GM21529 (cell line): ENCODE measurements around the gene ZSCAN2.
A peak's percentile ranks its signal among the peaks of the same experiment; 100 is the strongest.

Experiments used
- ATAC-seq: cut with Tn5 transposase; IDR thresholded peaks from one replicate; pipeline ENCODE4 v1.9.1; 2021; ENCODE audit not compliant: unreplicated experiment

The ZSCAN2 gene

GRCh38 chr15:84598250-84598649 is 2.6 kb upstream of the ZSCAN2 start:
- peak; percentile 32 for ATAC-seq

- no peak for ATAC-seq
Measured at GRCh38 chr15:84598993-84599392, 1.8 kb upstream of the ZSCAN2 start.

- no peak for ATAC-seq
Measured at GRCh38 chr15:84599906-84600305, 903 bp upstream of the ZSCAN2 start.

DNA sequence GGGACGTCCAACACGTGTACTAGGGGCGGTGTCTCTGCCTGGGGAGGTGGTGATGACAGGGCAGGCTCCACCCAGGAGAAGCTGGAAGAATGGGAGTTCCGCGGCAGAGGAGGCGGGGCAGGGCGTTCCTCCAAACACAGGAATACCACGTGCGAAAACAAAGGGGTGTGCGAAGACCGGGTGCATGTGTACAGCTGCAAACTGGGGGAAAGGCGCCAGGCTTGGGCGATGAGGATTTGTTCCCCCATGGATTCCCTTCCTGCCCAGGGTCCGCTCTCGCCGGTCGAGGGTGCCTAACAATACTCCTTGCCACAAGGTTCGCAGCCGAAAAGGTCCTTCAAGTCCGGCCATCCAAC is 500 bp upstream of the ZSCAN2 start:
- peak; percentile 5 for ATAC-seq

DNA sequence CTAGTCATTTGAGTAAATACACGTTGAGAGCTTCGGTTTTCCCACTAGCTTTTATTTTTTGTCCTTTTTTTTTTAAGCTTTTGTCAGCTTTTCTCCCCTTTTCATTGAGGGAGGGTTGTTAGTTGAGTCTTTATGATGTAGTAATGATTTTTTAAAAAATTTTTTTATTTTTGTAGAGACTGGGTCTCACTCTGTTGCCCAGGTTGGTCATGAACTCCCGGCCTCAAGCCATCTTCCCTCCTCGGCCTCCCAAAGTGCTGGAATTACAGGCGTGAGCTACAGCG is 688 bp downstream of the ZSCAN2 start:
- no peak for ATAC-seq

DNA sequence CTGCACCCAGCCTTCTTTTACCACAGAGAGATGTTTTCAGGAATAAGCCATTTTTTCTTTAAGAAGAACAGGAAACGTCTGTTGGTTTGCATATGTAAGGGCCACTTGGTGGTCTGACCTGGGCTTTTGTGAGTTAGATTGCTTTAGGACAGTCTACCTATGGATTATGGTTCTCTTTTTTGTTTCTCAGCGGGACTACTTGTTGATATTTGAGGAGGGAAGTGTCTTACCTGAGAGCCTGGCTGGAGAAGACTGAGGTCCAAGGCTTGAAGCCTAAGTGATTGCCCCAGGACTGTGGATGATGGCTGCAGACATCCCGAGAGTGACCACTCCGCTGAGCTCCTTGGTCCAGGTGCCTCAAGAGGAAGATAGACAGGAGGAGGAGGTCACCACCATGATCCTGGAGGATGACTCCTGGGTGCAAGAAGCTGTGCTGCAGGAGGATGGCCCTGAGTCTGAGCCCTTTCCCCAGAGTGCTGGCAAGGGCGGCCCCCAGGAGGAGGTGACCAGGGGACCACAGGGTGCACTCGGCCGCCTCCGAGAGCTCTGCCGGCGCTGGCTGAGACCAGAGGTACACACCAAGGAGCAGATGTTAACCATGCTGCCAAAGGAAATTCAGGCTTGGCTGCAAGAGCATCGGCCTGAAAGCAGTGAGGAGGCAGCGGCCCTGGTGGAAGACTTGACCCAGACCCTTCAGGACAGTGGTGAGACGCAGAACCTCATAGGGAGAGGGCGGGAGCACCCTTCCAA is 3.0 kb downstream of the ZSCAN2 start:
- no peak for ATAC-seq

DNA sequence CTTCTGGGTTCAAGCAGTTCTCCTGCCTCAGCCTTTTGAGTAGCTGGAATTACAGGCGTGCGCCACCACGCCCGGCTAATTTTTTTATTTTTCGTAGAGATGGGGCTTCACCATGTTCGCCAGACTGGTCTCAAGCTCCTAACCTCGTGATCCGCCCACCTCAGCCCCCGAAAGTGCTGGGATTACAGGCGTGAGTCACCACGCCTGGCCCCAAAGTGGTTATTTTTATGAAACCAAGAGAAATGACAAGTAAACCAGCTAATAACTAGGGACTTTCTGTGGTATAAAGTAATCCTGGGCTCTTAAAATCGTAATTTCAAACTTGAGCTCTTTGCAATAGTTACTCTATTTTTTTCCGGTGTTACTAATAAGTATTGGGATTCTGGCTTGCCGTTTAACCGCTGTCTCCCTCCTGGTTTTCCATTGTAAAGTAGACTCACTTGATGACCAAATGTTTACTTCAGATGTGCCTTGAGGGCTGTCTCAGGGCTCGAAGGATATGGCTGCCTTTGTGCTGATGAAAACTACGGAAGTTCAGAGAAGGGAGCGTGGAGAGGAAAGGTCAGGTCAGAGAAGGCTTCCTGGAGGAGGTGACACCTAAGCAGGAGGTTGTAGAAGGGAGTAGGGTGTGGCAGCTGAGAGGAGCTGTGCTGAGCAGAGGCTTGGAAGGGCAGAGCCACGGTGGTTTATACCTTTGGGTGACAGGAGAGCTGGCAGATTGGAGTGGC is 4.2 kb downstream of the ZSCAN2 start:
- ATAC-seq, result no peak

GRCh38 chr15:84605554-84605882 is 4.7 kb downstream of the ZSCAN2 start:
- ATAC-seq, result no peak

GRCh38 chr15:84606653-84607120 is 5.9 kb downstream of the ZSCAN2 start:
- ATAC-seq, result no peak

DNA sequence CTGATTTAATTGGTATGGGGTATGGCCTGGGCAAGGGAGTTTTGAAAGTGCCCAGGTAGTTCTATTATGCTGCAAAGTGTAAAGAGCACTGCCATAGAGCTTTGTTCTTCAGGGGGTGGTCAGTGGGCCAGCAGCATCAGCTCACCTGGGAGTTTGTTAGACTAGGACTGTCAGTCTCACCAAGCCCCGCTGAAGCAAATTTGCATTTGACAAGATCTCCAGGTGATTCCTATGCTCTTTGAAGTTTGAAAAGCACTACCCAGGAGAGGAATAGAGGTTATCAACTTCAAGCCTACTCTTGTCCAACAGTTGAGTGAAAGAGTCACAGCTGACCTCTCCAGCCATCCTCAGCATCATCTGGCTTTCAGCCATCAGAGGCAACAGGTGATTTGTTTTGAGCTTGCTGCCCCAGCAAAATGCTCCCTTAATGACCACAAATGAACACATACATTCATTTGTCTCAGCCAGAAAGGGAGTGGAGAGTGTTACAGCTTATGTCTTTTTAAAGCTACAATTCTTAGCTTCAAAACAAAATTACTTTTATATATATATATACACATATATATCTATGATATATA is 8.0 kb downstream of the ZSCAN2 start:
- ATAC-seq, result no peak

GRCh38 chr15:84609818-84610525 is 9.2 kb downstream of the ZSCAN2 start:
- ATAC-seq, result no peak

- ATAC-seq, result no peak
Measured at GRCh38 chr15:84611631-84612030, 10.8 kb downstream of the ZSCAN2 start.

- ATAC-seq, result no peak
Measured at GRCh38 chr15:84616235-84616634, 15.4 kb downstream of the ZSCAN2 start.

DNA sequence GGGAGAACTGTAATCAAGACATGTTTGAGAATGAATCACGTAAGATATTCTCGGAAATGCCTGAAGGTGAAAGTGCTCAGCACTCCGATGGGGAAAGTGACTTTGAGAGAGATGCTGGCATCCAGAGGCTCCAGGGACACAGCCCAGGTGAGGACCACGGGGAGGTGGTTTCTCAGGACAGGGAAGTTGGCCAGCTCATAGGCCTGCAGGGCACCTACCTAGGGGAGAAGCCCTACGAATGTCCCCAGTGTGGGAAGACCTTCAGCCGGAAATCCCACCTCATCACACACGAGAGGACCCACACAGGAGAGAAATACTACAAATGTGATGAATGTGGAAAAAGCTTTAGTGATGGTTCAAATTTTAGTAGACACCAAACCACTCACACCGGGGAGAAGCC is 19.8 kb downstream of the ZSCAN2 start:
- no peak for ATAC-seq

DNA sequence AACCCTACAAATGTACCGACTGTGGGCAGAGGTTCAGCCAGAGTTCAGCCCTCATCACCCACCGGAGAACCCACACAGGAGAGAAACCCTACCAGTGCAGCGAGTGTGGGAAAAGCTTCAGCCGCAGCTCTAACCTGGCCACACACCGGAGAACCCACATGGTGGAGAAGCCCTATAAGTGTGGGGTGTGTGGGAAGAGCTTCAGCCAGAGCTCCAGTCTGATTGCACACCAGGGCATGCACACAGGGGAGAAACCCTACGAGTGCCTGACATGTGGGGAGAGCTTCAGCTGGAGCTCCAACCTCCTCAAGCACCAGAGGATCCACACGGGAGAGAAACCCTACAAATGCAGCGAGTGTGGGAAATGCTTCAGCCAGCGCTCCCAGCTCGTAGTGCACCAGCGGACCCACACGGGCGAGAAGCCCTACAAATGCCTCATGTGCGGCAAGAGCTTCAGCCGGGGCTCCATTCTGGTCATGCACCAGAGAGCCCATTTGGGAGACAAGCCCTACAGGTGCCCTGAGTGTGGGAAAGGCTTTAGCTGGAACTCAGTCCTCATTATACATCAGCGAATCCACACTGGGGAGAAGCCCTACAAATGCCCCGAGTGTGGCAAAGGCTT is 20.7 kb downstream of the ZSCAN2 start:
- no peak for ATAC-seq

DNA sequence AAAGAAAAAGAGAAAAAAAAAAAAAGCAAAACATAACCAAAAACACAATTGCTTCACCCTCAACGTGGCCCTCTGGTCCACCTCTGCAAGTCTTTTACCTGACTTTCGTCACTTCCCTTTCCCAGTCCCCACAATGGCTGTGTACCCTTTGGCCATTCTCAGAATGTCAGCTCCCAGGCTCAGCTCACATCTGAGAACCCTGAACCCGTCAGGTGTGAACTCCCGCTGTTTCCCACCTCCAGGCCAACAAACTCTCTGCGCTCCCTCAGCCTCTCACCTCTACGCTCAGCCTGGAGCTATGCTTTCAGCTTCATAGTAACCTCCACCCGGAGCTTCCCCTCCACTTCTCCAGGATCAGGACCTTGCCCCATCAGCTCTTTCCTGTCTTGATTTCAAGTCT is 23.6 kb downstream of the ZSCAN2 start:
- ATAC-seq, result no peak

- no peak for ATAC-seq
Measured at GRCh38 chr15:84625123-84625522, 24.3 kb downstream of the ZSCAN2 start.

DNA sequence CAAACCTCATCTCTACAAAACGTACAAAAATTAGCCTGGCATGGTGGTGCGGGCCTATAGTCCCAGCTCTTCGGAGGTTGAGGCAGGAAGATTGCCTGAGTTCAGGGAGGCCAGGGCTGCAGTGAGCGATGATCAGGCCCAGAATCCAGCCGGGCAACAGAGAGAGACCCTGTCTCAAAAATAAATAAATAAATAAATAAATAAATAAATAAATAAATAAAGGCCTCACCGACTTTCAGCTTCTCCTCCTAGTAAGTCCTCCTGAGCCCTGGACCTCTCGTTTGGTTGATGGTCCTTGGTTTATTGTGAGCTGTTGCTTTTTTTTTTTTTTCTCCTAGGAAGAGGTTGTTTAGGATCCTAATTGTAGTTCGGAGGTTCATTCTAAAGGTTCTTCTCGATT is 28.2 kb downstream of the ZSCAN2 start:
- ATAC-seq, result no peak

DNA sequence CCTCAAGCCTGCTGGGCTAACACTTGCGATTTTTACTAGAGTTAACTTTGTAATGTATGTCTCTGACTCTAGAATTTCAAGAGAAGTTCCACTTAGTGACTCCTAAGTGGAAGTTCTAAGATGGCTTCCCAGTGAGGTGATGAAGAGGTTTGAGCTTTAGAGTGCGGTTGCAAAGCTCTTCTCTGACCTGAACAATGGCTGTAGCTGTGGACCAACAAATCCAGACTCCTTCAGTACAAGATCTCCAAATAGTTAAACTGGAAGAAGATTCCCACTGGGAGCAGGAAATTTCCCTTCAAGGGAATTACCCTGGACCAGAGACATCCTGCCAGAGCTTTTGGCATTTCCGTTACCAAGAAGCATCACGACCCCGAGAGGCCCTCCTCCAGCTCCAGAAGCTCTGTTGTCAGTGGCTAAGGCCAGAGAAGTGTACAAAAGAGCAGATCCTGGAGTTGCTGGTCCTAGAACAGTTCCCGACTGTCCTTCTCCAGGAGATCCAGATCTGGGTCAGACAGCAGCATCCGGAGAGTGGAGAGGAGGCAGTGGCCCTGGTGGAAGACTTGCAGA is 31.0 kb downstream of the ZSCAN2 start:
- no peak for ATAC-seq

DNA sequence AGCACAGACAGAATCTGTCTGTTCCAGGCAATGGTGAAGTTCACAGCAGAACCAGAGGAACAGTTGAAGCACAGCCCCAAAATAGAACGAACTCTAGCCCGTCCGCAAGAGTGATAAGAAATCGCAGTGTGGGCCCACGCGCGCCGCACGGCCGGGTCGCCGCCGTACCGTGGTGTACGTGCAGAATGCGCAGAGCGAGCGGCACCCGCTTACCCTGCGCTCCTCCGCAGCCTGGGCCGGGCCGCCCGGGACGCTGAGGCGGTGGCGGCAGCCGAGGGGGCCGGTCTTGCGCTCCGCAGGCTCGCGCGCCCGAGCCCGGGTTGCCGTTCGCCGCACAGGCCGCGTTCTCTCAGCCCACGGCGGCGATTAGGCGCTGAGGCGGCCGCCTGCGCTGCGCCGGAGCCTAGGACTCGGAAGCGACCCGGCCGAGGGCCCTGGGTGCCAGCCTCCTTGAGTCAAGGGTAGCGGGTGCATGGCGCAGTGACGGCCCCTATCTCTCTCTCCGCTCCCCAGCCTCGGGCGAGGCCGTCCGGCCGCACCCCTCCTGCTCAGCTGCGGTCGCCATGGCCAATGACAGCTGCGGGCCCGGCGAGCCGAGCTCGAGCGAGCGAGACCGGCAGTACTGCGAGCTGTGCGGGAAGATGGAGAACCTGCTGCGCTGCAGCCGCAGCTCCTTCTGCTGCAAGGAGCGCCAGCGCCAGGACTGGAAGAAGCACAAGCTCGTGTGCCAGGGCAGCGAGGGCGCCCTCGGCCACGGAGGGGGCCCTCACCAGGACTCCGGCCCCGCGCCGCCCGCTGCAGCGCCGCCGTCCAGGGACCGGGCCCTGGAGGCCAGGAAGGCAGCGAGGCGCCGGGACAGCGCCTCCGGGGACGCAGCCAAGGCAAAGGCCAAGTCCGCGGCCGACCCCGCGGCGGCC is 32.8 kb downstream of the ZSCAN2 start:
- peak; percentile 44 for ATAC-seq
